ENCODE measurements around the gene TMEM232.

TMEM232 gene

GRCh38 chr5:110612794-110613247 lies 113.7 kb downstream of the TMEM232 start:
- H3K27ac Mint-ChIP-seq: no peak overlapping the region
- H3K27me3 Mint-ChIP-seq (ENCODE audit: low read depth, poor library complexity): no peaks in the 10 kb centered on the region
- peaks cover 14% of the 10 kb centered on the region for H3K9me3 Mint-ChIP-seq
- no peaks in the 10 kb centered on the region for H3K4me1 Mint-ChIP-seq
- no peak for TF ChIP-seq CTCF (IDR thresholded peaks at IDR 0.05)
- DNase-seq: no peak
- no peak overlapping the region for H3K4me3 Mint-ChIP-seq
- H3K36me3 Mint-ChIP-seq (ENCODE audit: low read depth): peaks cover 11% of the 10 kb centered on the region

- no peak for DNase-seq
- no peaks in the 10 kb centered on the region for H3K4me1 Mint-ChIP-seq
- H3K9me3 Mint-ChIP-seq: peaks cover 14% of the 10 kb centered on the region
- no peaks in the 10 kb centered on the region for H3K27me3 Mint-ChIP-seq (ENCODE audit: low read depth, poor library complexity)
- no peak overlapping the region for H3K27ac Mint-ChIP-seq
- H3K4me3 Mint-ChIP-seq: no peak overlapping the region
- TF ChIP-seq CTCF (IDR thresholded peaks at IDR 0.05): no peak
- peaks cover 11% of the 10 kb centered on the region for H3K36me3 Mint-ChIP-seq (ENCODE audit: low read depth)
Measured at GRCh38 chr5:110611817-110612216, 114.7 kb downstream of the TMEM232 start.

GRCh38 chr5:110594866-110595265 lies 131.6 kb downstream of the TMEM232 start:
- Mint-ChIP-seq H3K27me3 (ENCODE audit: low read depth, poor library complexity) (peaks cover 5% of the 10 kb centered on the region), H3K4me3 (no peak overlapping the region), H3K36me3 (ENCODE audit: low read depth) (no peaks in the 10 kb centered on the region)

GRCh38 chr5:110590187-110590586 lies 136.3 kb downstream of the TMEM232 start:
- peaks cover 3% of the 10 kb centered on the region for H3K9me3 Mint-ChIP-seq
- no peak for DNase-seq
- no peaks in the 10 kb centered on the region for H3K36me3 Mint-ChIP-seq (ENCODE audit: low read depth)
- H3K27ac Mint-ChIP-seq: no peak overlapping the region
- H3K4me3 Mint-ChIP-seq: no peak overlapping the region
- peak; percentile 41 for TF ChIP-seq CTCF (IDR thresholded peaks at IDR 0.05)
- peaks cover 7% of the 10 kb centered on the region for H3K4me1 Mint-ChIP-seq
- H3K27me3 Mint-ChIP-seq (ENCODE audit: low read depth, poor library complexity): peaks cover 5% of the 10 kb centered on the region

More at GRCh38 chr5:110594866-110595265, 131.6 kb downstream of the TMEM232 start:
- Mint-ChIP-seq H3K9me3 (peaks cover 12% of the 10 kb centered on the region), H3K4me1 (no peaks in the 10 kb centered on the region), H3K27ac (no peak overlapping the region)
- no peak for TF ChIP-seq CTCF (IDR thresholded peaks at IDR 0.05)
- no peak for DNase-seq

GRCh38 chr5:110588286-110588980 lies 138.0 kb downstream of the TMEM232 start:
- no peaks in the 10 kb centered on the region for H3K27me3 Mint-ChIP-seq (ENCODE audit: low read depth, poor library complexity)
- H3K27ac Mint-ChIP-seq: no peak overlapping the region
- no peak for DNase-seq
- peaks cover 2% of the 10 kb centered on the region for H3K9me3 Mint-ChIP-seq
- peaks cover 10% of the 10 kb centered on the region for H3K4me1 Mint-ChIP-seq
- TF ChIP-seq CTCF (IDR thresholded peaks at IDR 0.05): no peak
- H3K36me3 Mint-ChIP-seq (ENCODE audit: low read depth): no peaks in the 10 kb centered on the region
- H3K4me3 Mint-ChIP-seq: no peak overlapping the region

GRCh38 chr5:110580625-110581024 lies 145.8 kb downstream of the TMEM232 start:
- peaks cover 7% of the 10 kb centered on the region for H3K4me1 Mint-ChIP-seq
- H3K9me3 Mint-ChIP-seq: peaks cover 3% of the 10 kb centered on the region
- H3K36me3 Mint-ChIP-seq (ENCODE audit: low read depth): no peaks in the 10 kb centered on the region
- H3K27ac Mint-ChIP-seq: no peak overlapping the region
- no peaks in the 10 kb centered on the region for H3K27me3 Mint-ChIP-seq (ENCODE audit: low read depth, poor library complexity)
- no peak for TF ChIP-seq CTCF (IDR thresholded peaks at IDR 0.05)
- no peak overlapping the region for H3K4me3 Mint-ChIP-seq
- no peak for DNase-seq

Data from nephron progenitor cell (in vitro differentiated cells).